ENCODE data around the gene JPT1. TPM values are rescaled to one million over a fixed set of nuclear protein-coding genes. Genes with fewer than 3 reads are reported as not detected.

JPT1 gene
- total RNA-seq, 4 donors from 2014 or later, result 3.6 to 46.8 (median 11.6) TPM

DNA sequence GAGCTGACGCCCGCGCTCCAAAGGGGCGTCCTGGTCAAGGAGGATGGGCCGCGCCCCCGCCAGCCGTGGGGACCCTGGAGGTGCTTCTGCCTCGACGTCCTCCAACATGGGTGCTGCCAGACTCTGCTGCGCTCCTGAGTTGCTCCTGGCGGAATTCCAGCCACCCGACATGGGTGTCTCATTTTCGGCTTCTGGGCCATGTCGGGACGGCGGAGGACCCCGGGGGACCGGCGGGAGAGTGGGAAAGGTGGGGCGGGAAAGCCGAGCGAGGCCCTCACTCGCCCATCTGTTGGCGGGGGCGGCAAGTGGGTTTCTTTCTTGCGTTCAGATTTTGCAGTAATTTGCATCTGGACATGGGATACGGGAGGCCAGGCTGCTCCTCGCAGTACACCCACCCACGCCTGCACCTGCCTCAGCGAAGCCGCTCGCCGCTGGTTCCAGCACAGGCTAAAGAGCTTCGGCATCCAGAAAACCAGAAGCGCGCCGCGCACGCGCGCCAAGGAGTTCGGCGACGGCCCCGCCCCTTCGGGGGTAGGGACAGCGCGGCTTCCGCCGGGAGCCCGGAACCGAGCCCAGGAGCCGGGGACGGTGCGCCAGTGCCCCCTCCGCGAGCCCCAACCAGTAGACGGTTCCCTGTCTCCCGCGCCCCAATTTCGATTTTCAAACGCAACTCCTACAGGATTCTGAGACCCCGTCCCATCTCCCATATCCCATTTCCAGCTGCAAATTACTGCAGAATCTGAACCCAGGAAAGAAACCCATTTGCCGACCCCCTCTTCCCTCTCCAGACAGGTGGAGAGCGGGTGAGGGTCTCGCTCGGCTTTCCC lies 44.7 kb downstream of the JPT1 start, which contains the start of gene ARMC7:
TSS of gene ARMC7 (plus strand) at position 563 of the 827 bp plus-strand sequence. CDS start 320 bp downstream, outside the sequence.
- Histone ChIP-seq H3K4me1 (peaks cover 0 to 18% of the 10 kb centered on the region in 2 donors), H3K9me3 (no peaks in the 10 kb centered on the region), H3K36me3 (no peaks in the 10 kb centered on the region), H3K27me3 (no peaks in the 10 kb centered on the region), H3K27ac (peak within 1 kb of the TSS; percentile 55 to 85), H3K4me3 (peak within 1 kb of the TSS; percentile 69 to 98)
- intact Hi-C loops (cut with DNase I; ENCODE audit: low total_unique reads), result no loop called here
- peak in 1 of 2 donors; percentile 62 for TF ChIP-seq POLR2A (IDR thresholded peaks at IDR 0.05)
- TF ChIP-seq, protein P1, sequence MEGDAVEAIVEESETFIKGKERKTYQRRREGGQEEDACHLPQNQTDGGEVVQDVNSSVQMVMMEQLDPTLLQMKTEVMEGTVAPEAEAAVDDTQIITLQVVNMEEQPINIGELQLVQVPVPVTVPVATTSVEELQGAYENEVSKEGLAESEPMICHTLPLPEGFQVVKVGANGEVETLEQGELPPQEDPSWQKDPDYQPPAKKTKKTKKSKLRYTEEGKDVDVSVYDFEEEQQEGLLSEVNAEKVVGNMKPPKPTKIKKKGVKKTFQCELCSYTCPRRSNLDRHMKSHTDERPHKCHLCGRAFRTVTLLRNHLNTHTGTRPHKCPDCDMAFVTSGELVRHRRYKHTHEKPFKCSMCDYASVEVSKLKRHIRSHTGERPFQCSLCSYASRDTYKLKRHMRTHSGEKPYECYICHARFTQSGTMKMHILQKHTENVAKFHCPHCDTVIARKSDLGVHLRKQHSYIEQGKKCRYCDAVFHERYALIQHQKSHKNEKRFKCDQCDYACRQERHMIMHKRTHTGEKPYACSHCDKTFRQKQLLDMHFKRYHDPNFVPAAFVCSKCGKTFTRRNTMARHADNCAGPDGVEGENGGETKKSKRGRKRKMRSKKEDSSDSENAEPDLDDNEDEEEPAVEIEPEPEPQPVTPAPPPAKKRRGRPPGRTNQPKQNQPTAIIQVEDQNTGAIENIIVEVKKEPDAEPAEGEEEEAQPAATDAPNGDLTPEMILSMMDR (IDR thresholded peaks at IDR 0.05), result peak in 1 of 4 experiments; percentile 25
- peak; percentile 84 to 86 for DNase-seq

DNA sequence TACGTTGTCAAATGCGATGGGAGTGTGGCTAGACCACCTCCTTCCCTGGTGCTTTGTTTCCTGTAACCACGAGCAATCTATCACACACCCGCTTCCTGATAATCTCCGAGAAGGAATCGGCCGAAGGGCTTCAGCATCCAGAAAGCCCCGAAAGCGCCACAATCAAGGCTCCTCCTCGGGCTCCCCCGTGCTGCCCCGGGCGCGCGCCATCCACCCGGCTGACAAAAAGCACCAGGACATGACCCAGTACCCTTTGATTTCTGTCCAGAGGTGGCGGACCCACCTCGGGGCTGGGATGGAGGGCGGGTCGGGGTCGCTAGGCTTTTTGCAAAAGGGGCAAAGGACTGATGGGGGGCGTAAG lies 45.3 kb downstream of the JPT1 start:
- peak overlapping the region; percentile 69 to 98 for H3K4me3 ChIP-seq
- H3K9me3 ChIP-seq, result no peaks in the 10 kb centered on the region
- intact Hi-C loops (cut with DNase I; ENCODE audit: low total_unique reads), result no loop called here
- H3K27ac ChIP-seq, result no peak overlapping the region
- DNase-seq, result no peak
- no peaks in the 10 kb centered on the region for H3K36me3 ChIP-seq
- H3K27me3 ChIP-seq, result no peaks in the 10 kb centered on the region
- TF ChIP-seq POLR2A (IDR thresholded peaks at IDR 0.05), result no peak
- TF ChIP-seq, protein P1 (IDR thresholded peaks at IDR 0.05), result no peak
- peaks cover 0 to 18% of the 10 kb centered on the region in 2 donors for H3K4me1 ChIP-seq

DNA sequence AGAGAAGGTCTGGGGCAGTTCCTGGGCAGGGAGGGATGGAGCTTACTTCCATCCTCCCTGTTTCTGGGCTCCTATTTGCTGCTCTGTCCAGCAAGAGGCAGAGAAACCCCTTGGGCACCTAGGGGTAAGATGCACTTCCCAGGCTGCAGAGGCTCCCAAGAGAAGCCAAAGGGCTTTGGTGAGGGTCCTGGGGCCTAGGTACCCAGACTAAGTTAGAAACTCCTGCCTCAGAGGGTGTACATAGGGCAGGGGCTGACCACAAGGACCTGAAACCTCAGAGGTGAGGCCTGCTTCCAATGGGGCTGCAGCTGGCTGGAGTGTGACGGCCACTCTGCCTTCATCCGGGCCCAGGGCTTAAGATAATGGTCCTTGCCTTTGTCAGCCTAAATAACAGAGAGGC lies 46.1 kb downstream of the JPT1 start:
- TF ChIP-seq, protein P1 (IDR thresholded peaks at IDR 0.05), result no peak
- TF ChIP-seq POLR2A (IDR thresholded peaks at IDR 0.05), result no peak
- H3K36me3 ChIP-seq, result no peaks in the 10 kb centered on the region
- H3K9me3 ChIP-seq, result no peaks in the 10 kb centered on the region
- no peak for DNase-seq
- peaks cover 0 to 18% of the 10 kb centered on the region in 2 donors for H3K4me1 ChIP-seq
- intact Hi-C loops (cut with DNase I; ENCODE audit: low total_unique reads), result no loop called here
- H3K27ac ChIP-seq, result no peak overlapping the region
- no peak overlapping the region for H3K4me3 ChIP-seq
- H3K27me3 ChIP-seq, result no peaks in the 10 kb centered on the region

DNA sequence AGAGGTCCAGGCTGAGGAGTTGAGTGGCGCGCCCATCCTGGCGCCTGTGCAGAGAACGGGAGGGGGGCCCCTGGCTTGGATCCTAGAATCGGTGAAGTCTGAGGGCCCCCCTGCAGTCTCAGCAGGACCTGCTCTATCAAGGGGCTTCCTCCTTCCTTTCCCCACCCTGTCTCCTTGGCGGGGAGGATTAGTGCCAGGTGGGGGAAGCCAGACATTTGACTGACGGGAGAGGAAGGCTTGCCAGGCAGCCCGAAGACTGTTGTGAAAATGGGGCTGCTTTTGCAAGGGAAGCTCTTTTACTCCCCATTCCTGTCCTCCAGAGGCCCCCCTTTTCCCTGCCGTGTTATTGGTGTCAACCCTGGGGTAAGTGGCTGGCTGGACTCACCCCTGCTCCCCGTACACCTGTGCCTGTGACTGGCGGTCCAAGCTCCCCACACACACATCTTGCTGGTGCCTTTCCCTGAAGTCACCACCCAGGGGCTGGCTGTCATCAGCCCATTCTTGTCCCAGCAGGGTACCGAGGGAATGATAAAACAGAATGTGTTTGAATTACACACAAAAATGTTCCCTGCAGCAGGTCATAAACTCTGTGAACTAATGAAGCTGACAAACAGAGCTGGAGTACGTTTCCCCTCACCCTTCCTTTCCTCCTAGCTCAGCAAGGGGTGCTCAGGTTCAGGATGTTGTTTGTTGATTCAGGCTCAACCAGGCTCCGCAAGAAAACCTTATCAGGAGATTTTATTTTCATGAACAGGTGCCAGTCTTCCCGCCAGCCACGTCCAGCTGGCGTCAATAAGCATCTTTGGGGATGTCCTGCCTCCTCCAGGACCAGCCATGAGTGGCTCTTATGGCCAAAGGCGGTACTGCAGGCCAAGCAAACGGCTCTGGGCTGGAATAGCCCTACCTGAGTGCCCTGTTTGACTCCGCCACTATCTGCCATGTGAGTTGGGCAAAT lies 48.9 kb downstream of the JPT1 start:
- no peak for DNase-seq
- H3K36me3 ChIP-seq, result no peaks in the 10 kb centered on the region
- no peak overlapping the region for H3K4me3 ChIP-seq
- H3K27me3 ChIP-seq, result no peaks in the 10 kb centered on the region
- intact Hi-C loops (cut with DNase I; ENCODE audit: low total_unique reads), result no loop called here
- H3K9me3 ChIP-seq, result no peaks in the 10 kb centered on the region
- H3K4me1 ChIP-seq, result peaks cover 0 to 9% of the 10 kb centered on the region in 2 donors
- H3K27ac ChIP-seq, result no peak overlapping the region
- TF ChIP-seq, protein P1 (IDR thresholded peaks at IDR 0.05), result peak; percentile 20 to 60 (median 50)
- TF ChIP-seq POLR2A (IDR thresholded peaks at IDR 0.05), result no peak
